Endothelial cell of umbilical vein (primary cell): ENCODE results near the gene IRF2BP1. TPM values are rescaled to one million over a fixed set of nuclear protein-coding genes. Genes with fewer than 3 reads are reported as not detected.
A peak's percentile ranks its signal among the peaks of the same experiment; 100 is the strongest.

ENCODE experiments used
- BruUV-seq: library from RNA; stranded (reverse); fragments of 400-500 nt; replicated peaks from 2 replicates; lab custom pipeline; 2021; lab: Mats Ljungman, UMichigan
- CTCF ChIA-PET: fragments of 300-600, 350-600 bp; sonication (Branson Sonifier 250); formaldehyde crosslinking; loops from one replicate; lab custom pipeline; 2021; ENCODE audit warnings: antibody characterized with exemption, inconsistent platforms; lab: Charles Lee
- POLR2A ChIA-PET: fragments of 300-600, 350-600 bp; sonication (Branson Sonifier 250); formaldehyde crosslinking; loops from one replicate; lab custom pipeline; 2021; ENCODE audit warnings: antibody characterized with exemption, inconsistent platforms; lab: Charles Lee
- DNase-seq: peaks from one replicate; pipeline ENCODE4 v3.0.0-alpha.2; 2011; ENCODE audit warnings: low read depth, low spot score
- FAIRE-seq: peaks from 2 replicates; lab custom pipeline; 2011; peaks lifted over from hg19 to GRCh38; lab: Jason Lieb, UNC
- H2AFZ ChIP-seq: 2 replicates; pipeline ENCODE4 v1.6.0; 2012; ENCODE audit warnings: low read depth, low read length, control low read depth, inconsistent platforms
- H3K27ac ChIP-seq: 2 replicates; pipeline ENCODE4 v1.5.1; 2011; ENCODE audit warnings: low read depth, mild to moderate bottlenecking, control low read depth, low read length, moderate library complexity; ENCODE audit not compliant: insufficient read depth
- H3K27me3 ChIP-seq, 2 experiments: 2 replicates each; pipeline versions ENCODE4 v1.6.0 to v1.6.1; 2011; ENCODE audit warnings: low read length in 2 of 2, mixed read lengths in 1 of 2; ENCODE audit not compliant: control insufficient read depth in 2 of 2, insufficient read depth in 2 of 2
- H3K36me3 ChIP-seq, 2 experiments: 2 replicates in 1 of 2; 3 replicates in 1 of 2; pipeline ENCODE4 v1.5.1; 2011; ENCODE audit warnings: low read length in 2 of 2, mild to moderate bottlenecking in 1 of 2, moderate library complexity in 1 of 2; ENCODE audit not compliant: control insufficient read depth in 2 of 2, insufficient read depth in 2 of 2; ENCODE audit errors: extremely low read depth in 1 of 2
- H3K4me1 ChIP-seq: 3 replicates; pipeline ENCODE4 v1.5.1; 2011; ENCODE audit warnings: mild to moderate bottlenecking, low read length; ENCODE audit not compliant: control insufficient read depth, insufficient read depth; ENCODE audit errors: extremely low read depth
- H3K4me2 ChIP-seq: 2 replicates; pipeline ENCODE4 v1.6.1; 2011; ENCODE audit warnings: low read length, control low read depth, mixed read lengths; ENCODE audit not compliant: insufficient read depth
- H3K4me3 ChIP-seq, 3 experiments: fragments of 200-600 bp in 1 of 3; sonication (generic), shearing (Covaris generic) in 1 of 3; replicated peaks in 1 of 3; 2 replicates each; pipeline ENCODE4 v1.5.1; 2011 to 2016; ENCODE audit warnings: control low read depth in 3 of 3, low read length in 3 of 3, mild to moderate bottlenecking in 2 of 3, inconsistent platforms in 1 of 3, low read depth in 1 of 3, moderate library complexity in 1 of 3; ENCODE audit not compliant: insufficient read depth in 1 of 3
- H3K79me2 ChIP-seq: 2 replicates; pipeline ENCODE4 v1.6.0; 2012; ENCODE audit warnings: low read length, inconsistent platforms; ENCODE audit not compliant: control insufficient read depth, insufficient read depth
- H3K9ac ChIP-seq: replicated peaks from 2 replicates; pipeline ENCODE3; 2011; ENCODE audit warnings: low read length, control low read depth; ENCODE audit not compliant: insufficient read depth; ENCODE audit errors: extremely low read depth
- H3K9me1 ChIP-seq: replicated peaks from 3 replicates; pipeline ENCODE4 v1.6.0; 2011; ENCODE audit warnings: mild to moderate bottlenecking, low read length; ENCODE audit not compliant: control insufficient read depth, insufficient read depth; ENCODE audit errors: extremely low read depth
- H3K9me3 ChIP-seq: replicated peaks from 2 replicates; pipeline ENCODE4 v1.5.1; 2012; ENCODE audit warnings: low read length, inconsistent platforms; ENCODE audit not compliant: control insufficient read depth, insufficient read depth
- H4K20me1 ChIP-seq: replicated peaks from 2 replicates; pipeline ENCODE3; 2011; ENCODE audit warnings: mild to moderate bottlenecking, low read length; ENCODE audit not compliant: control insufficient read depth, insufficient read depth; ENCODE audit errors: extremely low read depth
- EZH2 ChIP-seq: IDR thresholded peaks from 2 replicates; pipeline ENCODE4 v1.6.1; 2012; ENCODE audit warnings: borderline replicate concordance, low read depth, mild to moderate bottlenecking, moderate library complexity, low read length, inconsistent platforms; ENCODE audit not compliant: severe bottlenecking
- FOS ChIP-seq: IDR thresholded peaks from 2 replicates; pipeline ENCODE4 v1.6.1; 2011; ENCODE audit warnings: mild to moderate bottlenecking, low read length, moderate library complexity, borderline replicate concordance; ENCODE audit not compliant: insufficient read depth
- JUN ChIP-seq: IDR thresholded peaks from 2 replicates; pipeline ENCODE4 v1.6.1; 2011; ENCODE audit warnings: borderline replicate concordance, low read depth; ENCODE audit not compliant: insufficient read length, insufficient read depth
- MAX ChIP-seq: IDR thresholded peaks from 2 replicates; pipeline ENCODE4 v1.6.1; 2011; ENCODE audit not compliant: insufficient read depth, insufficient read length
- MYC ChIP-seq: IDR thresholded peaks from one replicate; pipeline ENCODE4 v1.6.1; 2011; ENCODE audit warnings: mild to moderate bottlenecking, low read depth, low read length
- dilution Hi-C: fragments of 300-500 bp; cut with MboI; formaldehyde crosslinking; loops from one replicate; pipeline ENCODE4 v1.15.0; 2019; ENCODE audit warnings: low sequenced_read_pairs; ENCODE audit not compliant: extremely low pct_ligation_motif_present
- intact Hi-C: fragments of 100-400 bp; cut with micrococcal nuclease; formaldehyde crosslinking; loops from one replicate; pipeline ENCODE4 v1.10.0; 2022
- polyA plus RNA-seq, 4 experiments: library from polyadenylated mRNA; depleted of rRNA in 3 of 4; stranded (reverse) in 3 of 4; unstranded in 1 of 4; fragments of >200 nt; gene quantifications; 2 replicates each; pipeline versions ENCODE4 v1.2.1 to v1.2.3, GENCODE V29; 2011 to 2012; ENCODE audit warnings: missing spikeins in 1 of 4
- total RNA-seq: library from RNA; stranded (reverse); gene quantifications from 2 replicates; pipeline ENCODE4 v1.2.3, GENCODE V29; 2021
- TF ChIP-seq, protein P1 (sequence below), 2 donors: IDR thresholded peaks; 1 replicate in 1 of 2; 2 replicates in 1 of 2; pipeline ENCODE4 v1.5.1; 2011; ENCODE audit warnings: low read length in 2 of 2, mild to moderate bottlenecking in 2 of 2, moderate library complexity in 2 of 2, control low read depth in 1 of 2, inconsistent platforms in 1 of 2, low read depth in 1 of 2; ENCODE audit not compliant: insufficient read depth in 1 of 2; ENCODE audit errors: extremely low read depth in 1 of 2

The IRF2BP1 gene
- total and polyA plus RNA-seq, 2 donors (not counting 3 experiments of a cell fraction or from before 2014, with no cell fraction given) = 12.3 to 17.5 TPM

DNA sequence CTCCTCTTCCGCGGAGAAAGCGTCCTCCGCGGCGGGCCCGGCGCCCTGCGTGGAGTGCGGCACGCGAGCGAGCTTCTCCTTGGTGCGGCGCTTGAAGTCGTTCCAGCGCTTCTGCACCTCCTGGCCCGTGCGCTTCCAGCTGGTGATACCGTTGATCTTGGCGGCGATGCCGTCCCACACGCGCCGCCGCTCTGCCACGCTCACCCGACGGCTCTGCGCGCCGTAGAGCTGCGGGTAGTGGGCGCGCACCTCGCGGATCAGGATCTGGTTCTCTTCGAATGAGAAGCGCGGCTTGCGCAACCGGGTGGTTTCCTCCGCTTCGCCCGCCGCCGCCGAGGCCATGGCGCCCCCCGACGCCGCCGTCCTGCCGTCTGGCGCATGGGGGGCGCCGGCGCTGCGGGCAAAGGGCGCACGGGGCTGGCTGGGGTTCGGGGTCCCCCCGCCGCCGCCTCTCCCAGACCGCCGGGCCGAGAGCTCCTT is 15.5 kb upstream of the IRF2BP1 start:
- TF ChIP-seq EZH2 (no peak), JUN (no peak), FOS (no peak), MAX (no peak), MYC (no peak)
- TF ChIP-seq, protein P1, sequence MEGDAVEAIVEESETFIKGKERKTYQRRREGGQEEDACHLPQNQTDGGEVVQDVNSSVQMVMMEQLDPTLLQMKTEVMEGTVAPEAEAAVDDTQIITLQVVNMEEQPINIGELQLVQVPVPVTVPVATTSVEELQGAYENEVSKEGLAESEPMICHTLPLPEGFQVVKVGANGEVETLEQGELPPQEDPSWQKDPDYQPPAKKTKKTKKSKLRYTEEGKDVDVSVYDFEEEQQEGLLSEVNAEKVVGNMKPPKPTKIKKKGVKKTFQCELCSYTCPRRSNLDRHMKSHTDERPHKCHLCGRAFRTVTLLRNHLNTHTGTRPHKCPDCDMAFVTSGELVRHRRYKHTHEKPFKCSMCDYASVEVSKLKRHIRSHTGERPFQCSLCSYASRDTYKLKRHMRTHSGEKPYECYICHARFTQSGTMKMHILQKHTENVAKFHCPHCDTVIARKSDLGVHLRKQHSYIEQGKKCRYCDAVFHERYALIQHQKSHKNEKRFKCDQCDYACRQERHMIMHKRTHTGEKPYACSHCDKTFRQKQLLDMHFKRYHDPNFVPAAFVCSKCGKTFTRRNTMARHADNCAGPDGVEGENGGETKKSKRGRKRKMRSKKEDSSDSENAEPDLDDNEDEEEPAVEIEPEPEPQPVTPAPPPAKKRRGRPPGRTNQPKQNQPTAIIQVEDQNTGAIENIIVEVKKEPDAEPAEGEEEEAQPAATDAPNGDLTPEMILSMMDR (IDR thresholded peaks at IDR 0.05; ENCODE audit: extremely low read depth in 1 of 2, insufficient read depth in 1 of 2, low read depth in 1 of 2, low read length in 2 of 2) = no peak
- H3K27ac ChIP-seq = no peak overlapping the region
- H3K79me2 ChIP-seq = no peaks in the 10 kb centered on the region
- intact Hi-C loops = no loop called here
- no peak overlapping the region for H3K9ac ChIP-seq
- H4K20me1 ChIP-seq = no peaks in the 10 kb centered on the region
- no peaks in the 10 kb centered on the region for H3K9me1 ChIP-seq
- H2AFZ ChIP-seq = peak overlapping the region; percentile 84
- no peaks in the 10 kb centered on the region for H3K27me3 ChIP-seq
- peak overlapping the region; percentile 20 for H3K4me2 ChIP-seq
- peak overlapping the region; percentile 38 to 95 (median 55) for H3K4me3 ChIP-seq
- POLR2A ChIA-PET = interaction anchor here (1.0 kb wide), 1 partner anchor 15 kb away, joined by 3 read pairs; the partner anchor contains the start of gene IRF2BP1
- CTCF ChIA-PET = interaction anchor here (1.0 to 2.1 kb wide), 6 partner anchors 9 to 127 kb away, joined by 3 to 7 read pairs (median 4); partner anchors contain the start of gene CCDC61
- DNase-seq (peak; percentile 30), FAIRE-seq (no peak)
- dilution Hi-C loops = no loop called here
- no peaks in the 10 kb centered on the region for H3K36me3 ChIP-seq
- no TSS peak for BruUV-seq
- H3K4me1 ChIP-seq = peaks cover 7% of the 10 kb centered on the region
- no peaks in the 10 kb centered on the region for H3K9me3 ChIP-seq
